ENCODE results near the gene ZCCHC8.

DNA sequence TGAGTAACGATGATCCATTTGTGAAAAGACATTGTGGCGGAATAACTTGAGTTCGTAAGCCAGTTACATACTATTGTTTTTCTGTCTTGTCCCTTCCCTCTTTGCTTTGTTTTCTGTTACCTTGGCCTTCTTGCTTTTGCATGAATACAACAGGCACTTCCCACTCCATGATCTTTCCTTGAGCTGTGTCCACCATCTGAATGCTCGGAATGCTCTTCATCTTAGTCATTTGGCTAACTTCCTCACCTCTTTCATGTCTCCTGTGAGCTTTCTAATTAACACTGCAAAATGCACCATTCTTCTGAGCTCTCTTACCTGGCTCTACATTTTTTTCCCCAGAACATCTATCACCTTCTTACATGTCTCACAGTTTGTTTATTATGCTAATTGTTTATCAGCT, 36.3 kb upstream of the ZCCHC8 start:
- no peak for TF ChIP-seq CTCF (IDR thresholded peaks at IDR 0.05)
- no peak for TF ChIP-seq EP300 (IDR thresholded peaks at IDR 0.05)

Measured in upper lobe of left lung (tissue), 4 donors.